ENCODE data around the gene LCMT2.

GRCh38 chr15:43312378-43312777 lies 18.0 kb downstream of the LCMT2 start:
- TF ChIP-seq CTCF (IDR thresholded peaks at IDR 0.05 in 4 of 5, conservative IDR thresholded peaks at IDR 0.05 in 1 of 5) = no peak
- TF ChIP-seq POLR2A (IDR thresholded peaks at IDR 0.05) = no peak
